ENCODE data around the gene EFCAB6.

GRCh38 chr22:43774318-43774915, 37.7 kb downstream of the EFCAB6 start:
- TF ChIP-seq POLR2A (IDR thresholded peaks at IDR 0.05; ENCODE audit: low read length) (no peak), GATA1 (IDR thresholded peaks at IDR 0.05; ENCODE audit: low read depth, low read length) (no peak)

Measured in erythroblast (primary cell).